Upper lobe of left lung (tissue), 4 donors: ENCODE results near the gene KLK1.

Source experiments
- EP300 ChIP-seq, 4 donors: sonication (generic); formaldehyde crosslinking; IDR thresholded peaks; one replicate each; pipeline ENCODE4 v1.5.1; 2017; ENCODE audit warnings: antibody characterized with exemption in 4 of 4, control low read depth in 2 of 4
- POLR2A ChIP-seq, 4 donors: fragments of 450-650 bp; IDR thresholded peaks; one replicate each; pipeline ENCODE4 v1.5.1; 2016 to 2017; ENCODE audit warnings: antibody characterized with exemption in 4 of 4, mild to moderate bottlenecking in 2 of 4
- POLR2AphosphoS5 ChIP-seq, 2 donors: sonication (generic); formaldehyde crosslinking; IDR thresholded peaks; one replicate each; pipeline ENCODE4 v1.5.1; 2017; ENCODE audit warnings: antibody characterized with exemption in 2 of 2
- TF ChIP-seq, protein P1 (sequence below), 6 experiments: fragments of 450-650 bp in 4 of 6; fragments of 200-600 bp in 2 of 6; sonication (generic) in 2 of 6; IDR thresholded peaks; one replicate each; pipeline ENCODE4 v1.5.1; 2016 to 2019; ENCODE audit warnings: antibody characterized with exemption in 6 of 6

DNA sequence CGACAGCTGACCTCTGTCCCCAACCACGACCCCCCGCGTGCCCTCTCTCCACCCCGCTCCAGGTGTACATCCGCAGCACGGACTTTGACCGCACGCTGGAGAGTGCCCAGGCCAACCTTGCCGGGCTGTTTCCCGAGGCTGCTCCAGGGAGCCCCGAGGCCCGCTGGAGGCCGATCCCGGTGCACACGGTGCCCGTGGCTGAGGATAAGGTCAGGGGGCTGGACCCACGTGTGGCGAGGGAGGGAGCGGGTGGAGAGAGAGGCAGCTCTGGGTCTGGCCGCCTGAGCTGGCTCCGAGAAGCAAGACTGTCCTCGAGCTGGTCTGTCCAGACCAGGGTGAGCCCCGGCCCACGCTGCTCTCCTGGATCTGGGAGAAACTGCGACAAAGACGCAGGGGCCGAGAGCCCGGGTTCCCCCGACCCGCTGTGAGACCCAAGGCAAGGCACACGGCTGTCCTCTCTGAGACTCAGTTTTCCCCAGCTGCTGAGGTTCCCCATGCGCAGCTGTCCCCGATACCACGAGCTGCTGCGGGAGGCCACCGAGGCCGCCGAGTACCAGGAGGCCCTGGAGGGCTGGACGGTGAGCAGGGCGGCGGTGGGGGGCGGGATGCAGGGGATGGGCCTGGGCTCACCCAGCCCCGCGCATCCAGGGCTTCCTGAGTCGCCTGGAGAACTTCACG, 31.9 kb downstream of the KLK1 start:
- TF ChIP-seq, protein P1, sequence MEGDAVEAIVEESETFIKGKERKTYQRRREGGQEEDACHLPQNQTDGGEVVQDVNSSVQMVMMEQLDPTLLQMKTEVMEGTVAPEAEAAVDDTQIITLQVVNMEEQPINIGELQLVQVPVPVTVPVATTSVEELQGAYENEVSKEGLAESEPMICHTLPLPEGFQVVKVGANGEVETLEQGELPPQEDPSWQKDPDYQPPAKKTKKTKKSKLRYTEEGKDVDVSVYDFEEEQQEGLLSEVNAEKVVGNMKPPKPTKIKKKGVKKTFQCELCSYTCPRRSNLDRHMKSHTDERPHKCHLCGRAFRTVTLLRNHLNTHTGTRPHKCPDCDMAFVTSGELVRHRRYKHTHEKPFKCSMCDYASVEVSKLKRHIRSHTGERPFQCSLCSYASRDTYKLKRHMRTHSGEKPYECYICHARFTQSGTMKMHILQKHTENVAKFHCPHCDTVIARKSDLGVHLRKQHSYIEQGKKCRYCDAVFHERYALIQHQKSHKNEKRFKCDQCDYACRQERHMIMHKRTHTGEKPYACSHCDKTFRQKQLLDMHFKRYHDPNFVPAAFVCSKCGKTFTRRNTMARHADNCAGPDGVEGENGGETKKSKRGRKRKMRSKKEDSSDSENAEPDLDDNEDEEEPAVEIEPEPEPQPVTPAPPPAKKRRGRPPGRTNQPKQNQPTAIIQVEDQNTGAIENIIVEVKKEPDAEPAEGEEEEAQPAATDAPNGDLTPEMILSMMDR (IDR thresholded peaks at IDR 0.05), result no peak
- TF ChIP-seq POLR2A (IDR thresholded peaks at IDR 0.05) (no peak), POLR2AphosphoS5 (IDR thresholded peaks at IDR 0.05) (no peak), EP300 (IDR thresholded peaks at IDR 0.05) (no peak)
